ENCODE data around the gene ABCB10. TPM values are rescaled to one million over a fixed set of nuclear protein-coding genes. Genes with fewer than 3 reads are reported as not detected.

The ABCB10 gene
- polyA plus RNA-seq, 1 donor (not counting 4 experiments of a cell fraction or from before 2014, with no cell fraction given): 14.3 TPM

DNA sequence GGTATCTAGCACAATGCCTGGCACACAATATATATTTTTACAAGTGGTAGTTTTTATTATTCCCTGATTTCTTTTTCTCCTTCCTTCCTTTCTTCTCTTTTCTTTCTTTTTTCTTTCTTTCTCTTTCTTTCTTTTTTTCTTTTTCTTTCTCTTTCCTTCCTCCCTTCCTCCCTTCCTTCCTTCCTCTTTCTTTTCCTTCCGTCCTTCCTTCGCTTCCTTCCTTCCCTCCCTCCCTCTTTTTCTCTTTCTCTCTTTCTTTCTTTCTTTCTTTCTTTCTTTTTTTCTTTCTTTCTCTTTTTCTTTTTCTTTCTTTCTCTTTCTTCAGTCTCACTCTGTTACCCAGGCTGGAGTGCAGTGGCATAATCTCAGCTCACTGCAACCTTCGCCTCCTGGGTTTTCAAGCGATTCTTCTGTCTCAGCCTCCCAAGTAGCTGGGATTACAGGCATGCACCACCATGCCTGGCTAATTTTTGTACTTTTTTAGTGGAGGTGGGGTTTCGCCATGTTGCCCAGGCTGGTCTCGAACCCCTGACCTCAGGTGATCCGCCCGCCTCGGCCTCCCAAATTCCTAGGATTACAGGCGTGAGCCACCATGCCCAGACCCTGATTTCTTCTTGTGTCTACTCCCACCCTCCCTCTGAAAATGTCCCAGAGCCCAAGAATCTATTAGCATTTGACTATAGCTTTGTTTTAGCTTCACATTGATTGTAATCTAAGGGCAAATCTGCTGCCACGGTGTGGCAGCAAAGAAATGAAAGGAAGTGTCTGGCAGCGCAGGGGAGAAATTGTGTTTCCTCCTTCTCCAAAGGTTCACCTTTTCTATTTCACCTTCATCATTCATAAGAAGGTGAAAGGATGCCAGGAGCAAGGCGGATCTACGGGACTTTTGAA, 19.9 kb upstream of the ABCB10 start:
- Histone ChIP-seq H2AFZ (ENCODE audit: control insufficient read depth, low read length) (no peak overlapping the region), H3K27me3 (ENCODE audit: control insufficient read depth, extremely low read depth, insufficient read depth, low read length) (no peaks in the 10 kb centered on the region), H3K27ac (ENCODE audit: control insufficient read depth, insufficient read depth, low read length) (no peak overlapping the region), H3K9ac (ENCODE audit: control insufficient read depth, extremely low read depth, insufficient read depth, low read length) (no peak overlapping the region), H3K4me3 (ENCODE audit: control insufficient read depth in 2 of 3, extremely low read depth in 1 of 3, insufficient read depth in 2 of 3, low read depth in 1 of 3, low read length in 3 of 3) (no peak overlapping the region), H3K9me1 (ENCODE audit: control insufficient read depth, extremely low read depth, insufficient read depth, low read length) (no peaks in the 10 kb centered on the region), H3K4me2 (ENCODE audit: control insufficient read depth, extremely low read depth, insufficient read depth, low read depth, low read length) (peak overlapping the region; percentile 56), H3K4me1 (ENCODE audit: control insufficient read depth, extremely low read depth, insufficient read depth, low read length) (peaks cover 6% of the 10 kb centered on the region), H4K20me1 (ENCODE audit: control insufficient read depth, extremely low read depth, insufficient read depth, low read length) (no peaks in the 10 kb centered on the region), H3K36me3 (ENCODE audit: control insufficient read depth in 2 of 2, extremely low read depth in 1 of 2, insufficient read depth in 2 of 2, low read length in 2 of 2) (no peaks in the 10 kb centered on the region), H3K79me2 (ENCODE audit: control insufficient read depth, insufficient read depth, low read length) (no peaks in the 10 kb centered on the region), H3K9me3 (ENCODE audit: control insufficient read depth, low read depth, low read length) (no peaks in the 10 kb centered on the region)
- DNase-seq (ENCODE audit: low read depth, low spot score) (no peak), FAIRE-seq (no peak)
- no peak for TF ChIP-seq EZH2 (IDR thresholded peaks at IDR 0.05; ENCODE audit: low read length)
- TF ChIP-seq, protein P1, sequence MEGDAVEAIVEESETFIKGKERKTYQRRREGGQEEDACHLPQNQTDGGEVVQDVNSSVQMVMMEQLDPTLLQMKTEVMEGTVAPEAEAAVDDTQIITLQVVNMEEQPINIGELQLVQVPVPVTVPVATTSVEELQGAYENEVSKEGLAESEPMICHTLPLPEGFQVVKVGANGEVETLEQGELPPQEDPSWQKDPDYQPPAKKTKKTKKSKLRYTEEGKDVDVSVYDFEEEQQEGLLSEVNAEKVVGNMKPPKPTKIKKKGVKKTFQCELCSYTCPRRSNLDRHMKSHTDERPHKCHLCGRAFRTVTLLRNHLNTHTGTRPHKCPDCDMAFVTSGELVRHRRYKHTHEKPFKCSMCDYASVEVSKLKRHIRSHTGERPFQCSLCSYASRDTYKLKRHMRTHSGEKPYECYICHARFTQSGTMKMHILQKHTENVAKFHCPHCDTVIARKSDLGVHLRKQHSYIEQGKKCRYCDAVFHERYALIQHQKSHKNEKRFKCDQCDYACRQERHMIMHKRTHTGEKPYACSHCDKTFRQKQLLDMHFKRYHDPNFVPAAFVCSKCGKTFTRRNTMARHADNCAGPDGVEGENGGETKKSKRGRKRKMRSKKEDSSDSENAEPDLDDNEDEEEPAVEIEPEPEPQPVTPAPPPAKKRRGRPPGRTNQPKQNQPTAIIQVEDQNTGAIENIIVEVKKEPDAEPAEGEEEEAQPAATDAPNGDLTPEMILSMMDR (optimal IDR thresholded peaks at IDR 0.05 in 1 of 3, IDR thresholded peaks at IDR 0.05 in 1 of 3, conservative IDR thresholded peaks at IDR 0.05 in 1 of 3; ENCODE audit: extremely low read depth in 1 of 3, insufficient read depth in 2 of 3, low read length in 3 of 3): peak in 1 of 3 experiments; percentile 25
- dilution Hi-C loops (cut with MboI; ENCODE audit: extremely low pct_ligation_motif_present, low sequenced_read_pairs): no loop called here

DNA sequence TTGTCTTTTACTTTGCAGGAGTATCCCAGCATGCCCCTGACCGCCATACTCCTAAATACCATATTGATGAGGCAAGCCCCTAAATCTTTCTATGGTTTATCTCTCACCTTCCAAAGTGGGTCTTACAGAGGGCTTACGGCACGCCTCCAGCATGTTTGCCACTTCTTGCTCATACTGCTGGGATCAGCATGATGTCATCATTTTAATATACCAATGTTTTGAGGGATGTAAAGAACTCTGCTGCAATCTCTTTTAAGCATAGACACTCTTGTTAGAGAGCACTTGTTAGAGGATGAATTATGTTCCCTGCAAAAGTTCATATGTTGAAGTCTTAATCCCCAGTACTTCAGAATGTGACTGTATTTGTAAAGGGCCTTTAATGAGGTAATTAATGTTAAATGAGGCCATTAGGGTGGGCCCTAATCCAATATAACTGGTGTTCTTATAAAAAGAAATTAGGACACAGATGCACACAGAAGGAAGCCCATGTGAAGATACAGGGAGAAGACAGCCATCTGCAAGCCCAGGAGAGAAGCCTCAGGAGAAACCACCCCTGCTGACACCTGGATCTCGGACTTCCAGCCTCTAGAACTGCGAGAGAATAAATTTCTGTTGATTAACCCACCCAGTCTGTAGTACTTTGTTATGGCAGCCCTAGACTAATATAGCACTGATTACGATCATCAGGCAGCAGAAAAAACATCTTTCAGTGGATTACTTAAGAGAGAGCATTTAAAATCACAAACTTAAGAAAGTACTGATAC, 16.4 kb upstream of the ABCB10 start:
- FAIRE-seq (no peak), DNase-seq (ENCODE audit: low read depth, low spot score) (no peak)
- Histone ChIP-seq H3K27ac (ENCODE audit: control insufficient read depth, insufficient read depth, low read length) (no peak overlapping the region), H3K79me2 (ENCODE audit: control insufficient read depth, insufficient read depth, low read length) (no peaks in the 10 kb centered on the region), H4K20me1 (ENCODE audit: control insufficient read depth, extremely low read depth, insufficient read depth, low read length) (no peaks in the 10 kb centered on the region), H3K9me1 (ENCODE audit: control insufficient read depth, extremely low read depth, insufficient read depth, low read length) (no peaks in the 10 kb centered on the region), H3K4me3 (ENCODE audit: control insufficient read depth in 2 of 3, extremely low read depth in 1 of 3, insufficient read depth in 2 of 3, low read depth in 1 of 3, low read length in 3 of 3) (no peak overlapping the region), H3K9ac (ENCODE audit: control insufficient read depth, extremely low read depth, insufficient read depth, low read length) (no peak overlapping the region), H2AFZ (ENCODE audit: control insufficient read depth, low read length) (no peak overlapping the region), H3K9me3 (ENCODE audit: control insufficient read depth, low read depth, low read length) (no peaks in the 10 kb centered on the region), H3K4me1 (ENCODE audit: control insufficient read depth, extremely low read depth, insufficient read depth, low read length) (peaks cover 6% of the 10 kb centered on the region), H3K36me3 (ENCODE audit: control insufficient read depth in 2 of 2, extremely low read depth in 1 of 2, insufficient read depth in 2 of 2, low read length in 2 of 2) (no peaks in the 10 kb centered on the region), H3K4me2 (ENCODE audit: control insufficient read depth, extremely low read depth, insufficient read depth, low read depth, low read length) (no peak overlapping the region), H3K27me3 (ENCODE audit: control insufficient read depth, extremely low read depth, insufficient read depth, low read length) (peaks cover 5% of the 10 kb centered on the region)
- TF ChIP-seq EZH2 (IDR thresholded peaks at IDR 0.05; ENCODE audit: low read length): no peak
- TF ChIP-seq, protein P1 (optimal IDR thresholded peaks at IDR 0.05 in 1 of 3, IDR thresholded peaks at IDR 0.05 in 1 of 3, conservative IDR thresholded peaks at IDR 0.05 in 1 of 3; ENCODE audit: extremely low read depth in 1 of 3, insufficient read depth in 2 of 3, low read length in 3 of 3): no peak
- dilution Hi-C loops (cut with MboI; ENCODE audit: extremely low pct_ligation_motif_present, low sequenced_read_pairs): no loop called here

Data from keratinocyte (primary cell).